Natural killer cell treated with Interleukin-12 subunit alpha and Interleukin-12 subunit beta and Interleukin-15 and Interleukin-18, amount 100 ng/mL, for 72 hours (primary cell): ENCODE data around the gene BRD3OS. TPM values are rescaled to one million over a fixed set of nuclear protein-coding genes. Genes with fewer than 3 reads are reported as not detected.
A peak's percentile ranks its signal among the peaks of the same experiment; 100 is the strongest.

Experiments
- ATAC-seq, 2 donors: fragments of 150-1000 bp; cut with Tn5 transposase in 1 of 2; sonication (Bioruptor Pico), chemical (Tn5 transposase) in 1 of 2; 2 replicates each; pipeline ENCODE4 v1.10.0; 2021
- DNase-seq: peaks from one replicate; pipeline ENCODE4 v3.0.0; 2022; ENCODE audit warnings: low spot score
- H3K27ac Mint-ChIP-seq, 2 donors: 1 replicate in 1 of 2; 2 replicates in 1 of 2; pipeline ENCODE4 v1.8.0; 2022; ENCODE audit warnings: mixed read lengths in 2 of 2, mild to moderate bottlenecking in 1 of 2, moderate library complexity in 1 of 2
- H3K27me3 Mint-ChIP-seq, 2 donors: 1 replicate in 1 of 2; 2 replicates in 1 of 2; pipeline ENCODE4 v1.8.0; 2022; ENCODE audit warnings: mixed read lengths in 2 of 2
- H3K36me3 Mint-ChIP-seq: one replicate; pipeline ENCODE4 v1.8.0; 2022; ENCODE audit warnings: mixed read lengths
- H3K4me1 Mint-ChIP-seq, 2 donors: 1 replicate in 1 of 2; 2 replicates in 1 of 2; pipeline ENCODE4 v1.8.0; 2022; ENCODE audit warnings: low read depth in 2 of 2, mixed read lengths in 2 of 2, mild to moderate bottlenecking in 1 of 2
- H3K4me3 Mint-ChIP-seq: one replicate; pipeline ENCODE4 v1.8.0; 2022; ENCODE audit warnings: mixed read lengths
- H3K9me3 Mint-ChIP-seq: 2 replicates; pipeline ENCODE4 v1.8.0; 2022; ENCODE audit warnings: mixed read lengths
- total RNA-seq, 2 donors: library from RNA; stranded (reverse); gene quantifications; one replicate each; pipeline ENCODE4 v1.2.3, GENCODE V29; 2022

Gene BRD3OS
- total RNA-seq, 2 donors from 2014 or later, result 9.6 to 10.7 TPM

- peaks cover 4% of the 10 kb centered on the region for H3K36me3 Mint-ChIP-seq
- H3K4me1 Mint-ChIP-seq, result peaks cover 0 to 4% of the 10 kb centered on the region in 2 donors
- H3K4me3 Mint-ChIP-seq, result no peak overlapping the region
- no peak overlapping the region for H3K27ac Mint-ChIP-seq
- no peak for DNase-seq
- H3K9me3 Mint-ChIP-seq, result no peaks in the 10 kb centered on the region
- no peaks in the 10 kb centered on the region for H3K27me3 Mint-ChIP-seq
- ATAC-seq, result no peak
These were observed 26.0 kb downstream of the BRD3OS start for GRCh38 chr9:134051319-134051718.

- Mint-ChIP-seq H3K27ac (no peak overlapping the region), H3K27me3 (no peaks in the 10 kb centered on the region), H3K4me1 (peaks cover 0 to 13% of the 10 kb centered on the region in 2 donors), H3K36me3 (peaks cover 4% of the 10 kb centered on the region), H3K4me3 (no peak overlapping the region), H3K9me3 (no peaks in the 10 kb centered on the region)
- DNase-seq (no peak), ATAC-seq (no peak)
These were observed 27.2 kb downstream of the BRD3OS start for GRCh38 chr9:134052491-134052890.

- Mint-ChIP-seq H3K27me3 (no peaks in the 10 kb centered on the region), H3K4me1 (peaks cover 0 to 13% of the 10 kb centered on the region in 2 donors), H3K36me3 (peaks cover 4% of the 10 kb centered on the region), H3K4me3 (no peak overlapping the region), H3K27ac (no peak overlapping the region), H3K9me3 (no peaks in the 10 kb centered on the region)
- DNase-seq, result no peak
- no peak for ATAC-seq
These were observed 27.7 kb downstream of the BRD3OS start for GRCh38 chr9:134052941-134053340.

GRCh38 chr9:134053401-134053871 lies 28.2 kb downstream of the BRD3OS start:
- peaks cover 4% of the 10 kb centered on the region for H3K36me3 Mint-ChIP-seq
- H3K27ac Mint-ChIP-seq, result no peak overlapping the region
- peak; percentile 58 for DNase-seq

GRCh38 chr9:134053941-134054761 lies 28.9 kb downstream of the BRD3OS start:
- no peak overlapping the region for H3K4me3 Mint-ChIP-seq
- peaks cover 0 to 16% of the 10 kb centered on the region in 2 donors for H3K4me1 Mint-ChIP-seq
- no peak overlapping the region for H3K27ac Mint-ChIP-seq
- DNase-seq (peak; percentile 45), ATAC-seq (no peak)
- no peaks in the 10 kb centered on the region for H3K9me3 Mint-ChIP-seq
- peaks cover 4% of the 10 kb centered on the region for H3K36me3 Mint-ChIP-seq
- no peaks in the 10 kb centered on the region for H3K27me3 Mint-ChIP-seq

More at GRCh38 chr9:134053401-134053871, 28.2 kb downstream of the BRD3OS start:
- Mint-ChIP-seq H3K4me3 (no peak overlapping the region), H3K4me1 (peaks cover 0 to 13% of the 10 kb centered on the region in 2 donors), H3K9me3 (no peaks in the 10 kb centered on the region), H3K27me3 (no peaks in the 10 kb centered on the region)
- no peak for ATAC-seq

- Mint-ChIP-seq H3K4me3 (no peak overlapping the region), H3K9me3 (no peaks in the 10 kb centered on the region), H3K4me1 (peaks cover 4 to 19% of the 10 kb centered on the region in 2 donors), H3K27ac (no peak overlapping the region), H3K27me3 (no peaks in the 10 kb centered on the region), H3K36me3 (peaks cover 4% of the 10 kb centered on the region)
- ATAC-seq, result no peak
- peak; percentile 44 for DNase-seq
These were observed 29.9 kb downstream of the BRD3OS start for GRCh38 chr9:134054891-134055811.

GRCh38 chr9:134055981-134056461 lies 30.7 kb downstream of the BRD3OS start:
- no peak overlapping the region for H3K4me3 Mint-ChIP-seq
- H3K9me3 Mint-ChIP-seq, result no peaks in the 10 kb centered on the region
- DNase-seq, result no peak
- no peak overlapping the region for H3K27ac Mint-ChIP-seq
- no peaks in the 10 kb centered on the region for H3K27me3 Mint-ChIP-seq
- H3K36me3 Mint-ChIP-seq, result peaks cover 4% of the 10 kb centered on the region
- no peak for ATAC-seq
- peaks cover 10 to 24% of the 10 kb centered on the region in 2 donors for H3K4me1 Mint-ChIP-seq

GRCh38 chr9:134056483-134057306 lies 31.4 kb downstream of the BRD3OS start:
- peaks cover 10 to 23% of the 10 kb centered on the region in 2 donors for H3K4me1 Mint-ChIP-seq
- ATAC-seq (no peak), DNase-seq (peak; percentile 56)
- no peaks in the 10 kb centered on the region for H3K36me3 Mint-ChIP-seq
- no peak overlapping the region for H3K4me3 Mint-ChIP-seq
- no peaks in the 10 kb centered on the region for H3K9me3 Mint-ChIP-seq
- no peaks in the 10 kb centered on the region for H3K27me3 Mint-ChIP-seq
- H3K27ac Mint-ChIP-seq, result no peak overlapping the region

GRCh38 chr9:134057307-134057657 lies 32.0 kb downstream of the BRD3OS start:
- DNase-seq, result peak; percentile 28

GRCh38 chr9:134057751-134058701 lies 32.7 kb downstream of the BRD3OS start:
- H3K27ac Mint-ChIP-seq, result no peak overlapping the region
- H3K27me3 Mint-ChIP-seq, result no peaks in the 10 kb centered on the region
- no peaks in the 10 kb centered on the region for H3K36me3 Mint-ChIP-seq
- no peaks in the 10 kb centered on the region for H3K9me3 Mint-ChIP-seq
- DNase-seq (no peak), ATAC-seq (no peak)
- no peak overlapping the region for H3K4me3 Mint-ChIP-seq
- H3K4me1 Mint-ChIP-seq, result peaks cover 10 to 29% of the 10 kb centered on the region in 2 donors

More at GRCh38 chr9:134057307-134057657, 32.0 kb downstream of the BRD3OS start:
- ATAC-seq, result no peak
- Mint-ChIP-seq H3K9me3 (no peaks in the 10 kb centered on the region), H3K27me3 (no peaks in the 10 kb centered on the region), H3K4me3 (no peak overlapping the region), H3K4me1 (peaks cover 10 to 24% of the 10 kb centered on the region in 2 donors), H3K27ac (no peak overlapping the region), H3K36me3 (no peaks in the 10 kb centered on the region)

- no peak overlapping the region for H3K27ac Mint-ChIP-seq
- H3K27me3 Mint-ChIP-seq, result no peaks in the 10 kb centered on the region
- no peaks in the 10 kb centered on the region for H3K36me3 Mint-ChIP-seq
- ATAC-seq (no peak), DNase-seq (no peak)
- no peaks in the 10 kb centered on the region for H3K9me3 Mint-ChIP-seq
- H3K4me1 Mint-ChIP-seq, result peaks cover 10 to 33% of the 10 kb centered on the region in 2 donors
- no peak overlapping the region for H3K4me3 Mint-ChIP-seq
These were observed 33.4 kb downstream of the BRD3OS start for GRCh38 chr9:134058716-134059115.

GRCh38 chr9:134059188-134059641 lies 33.9 kb downstream of the BRD3OS start:
- no peak overlapping the region for H3K4me3 Mint-ChIP-seq
- ATAC-seq, result no peak
- no peaks in the 10 kb centered on the region for H3K36me3 Mint-ChIP-seq
- H3K27me3 Mint-ChIP-seq, result no peaks in the 10 kb centered on the region
- no peak for DNase-seq
- H3K27ac Mint-ChIP-seq, result no peak overlapping the region
- H3K9me3 Mint-ChIP-seq, result no peaks in the 10 kb centered on the region
- H3K4me1 Mint-ChIP-seq, result peaks cover 10 to 33% of the 10 kb centered on the region in 2 donors
